T1000 (cell line): ENCODE measurements around the gene AEBP1.
A peak's percentile ranks its signal among the peaks of the same experiment; 100 is the strongest.

Source experiments
- DNase-seq: peaks from one replicate; lab custom pipeline; 2025; ENCODE audit warnings: mixed read lengths; lab: John Stamatoyannopoulos, UW

The AEBP1 gene

DNA sequence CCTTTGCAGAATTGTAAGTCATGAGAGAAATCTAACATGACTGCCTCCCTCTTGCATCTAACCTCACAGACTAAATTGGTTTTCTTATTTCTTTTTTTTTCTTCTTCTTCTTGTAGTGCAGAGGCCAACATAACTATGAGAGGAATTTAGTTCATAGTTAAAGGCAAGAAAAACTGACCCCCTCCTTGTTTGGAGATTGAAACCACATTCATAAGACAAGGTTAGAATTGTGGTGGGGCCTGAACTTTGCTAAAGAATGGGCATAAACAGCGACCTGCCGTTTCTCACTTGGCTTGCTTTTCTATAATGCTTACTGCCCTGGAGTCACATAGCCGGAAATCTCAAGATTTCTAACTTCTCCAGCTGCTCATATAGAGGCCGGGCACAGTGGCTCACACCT is 19.4 kb upstream of the AEBP1 start:
- DNase-seq, result no peak

DNA sequence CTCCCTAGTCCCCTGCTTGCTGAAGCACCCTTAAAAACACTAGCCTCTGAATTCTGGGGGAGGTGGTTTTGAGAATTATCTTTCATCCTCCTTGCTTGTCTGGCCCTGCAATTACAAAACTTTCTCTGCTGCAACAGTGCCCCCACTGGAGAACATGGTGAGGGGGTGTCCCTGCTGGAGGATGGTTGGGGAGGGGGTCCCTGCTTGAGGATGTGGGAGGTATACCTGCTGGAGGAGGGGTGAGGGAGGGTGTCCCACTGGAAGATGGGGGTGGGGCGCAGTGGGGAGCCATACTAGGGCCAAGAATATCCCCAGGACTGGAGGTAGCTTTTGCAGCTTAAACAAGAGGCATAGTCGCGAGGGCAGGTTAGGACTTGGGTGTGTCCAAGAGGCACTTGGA is 18.6 kb upstream of the AEBP1 start:
- DNase-seq, result no peak

GRCh38 chr7:44086627-44087026 is 17.5 kb upstream of the AEBP1 start:
- no peak for DNase-seq

GRCh38 chr7:44087911-44088838 is 16.0 kb upstream of the AEBP1 start:
- DNase-seq, result peak; percentile 70

- DNase-seq, result no peak
Observed at GRCh38 chr7:44093102-44093641, 11.0 kb upstream of the AEBP1 start.

DNA sequence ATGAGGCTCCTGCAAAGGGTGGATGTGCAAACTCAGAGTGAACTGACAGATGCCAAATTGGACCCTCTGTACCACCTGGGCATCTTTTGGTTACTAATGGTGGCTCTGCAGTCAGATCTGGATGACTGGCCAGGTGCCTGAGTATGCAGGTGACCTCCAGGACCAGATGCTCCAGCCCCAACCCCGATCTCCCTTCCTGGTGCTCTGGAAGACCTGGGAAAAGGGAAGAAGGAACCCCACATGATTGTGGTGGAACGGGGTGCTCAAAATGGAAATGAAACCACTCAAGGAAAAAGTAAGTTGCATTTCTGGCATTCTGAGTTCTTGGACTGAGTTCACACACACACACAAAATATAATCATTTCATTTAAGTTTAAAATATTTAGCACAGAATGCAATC is 9.8 kb upstream of the AEBP1 start:
- no peak for DNase-seq

GRCh38 chr7:44094883-44095592 is 9.1 kb upstream of the AEBP1 start:
- DNase-seq, result no peak

DNA sequence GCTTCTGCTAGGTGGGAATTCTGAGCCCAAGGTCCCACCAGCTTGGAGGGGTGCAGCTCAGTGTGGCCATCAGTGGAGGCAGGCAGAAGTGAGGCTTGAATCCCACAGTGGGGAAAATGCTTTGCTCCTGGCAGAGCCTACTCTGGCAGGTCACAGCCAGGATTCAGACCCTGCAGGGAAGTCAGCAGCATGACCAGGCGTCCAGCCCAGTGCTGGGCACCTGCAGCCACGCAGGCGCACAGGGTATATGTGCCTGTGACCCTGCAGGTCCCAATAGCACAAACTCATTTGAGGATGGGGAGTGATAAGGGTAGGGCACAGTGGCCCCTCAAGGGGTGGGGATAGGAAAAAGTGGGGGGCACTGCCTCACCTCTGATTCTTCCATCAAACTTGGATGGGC is 8.4 kb upstream of the AEBP1 start:
- DNase-seq, result no peak

- no peak for DNase-seq
Observed at GRCh38 chr7:44096326-44096881, 7.7 kb upstream of the AEBP1 start.

DNA sequence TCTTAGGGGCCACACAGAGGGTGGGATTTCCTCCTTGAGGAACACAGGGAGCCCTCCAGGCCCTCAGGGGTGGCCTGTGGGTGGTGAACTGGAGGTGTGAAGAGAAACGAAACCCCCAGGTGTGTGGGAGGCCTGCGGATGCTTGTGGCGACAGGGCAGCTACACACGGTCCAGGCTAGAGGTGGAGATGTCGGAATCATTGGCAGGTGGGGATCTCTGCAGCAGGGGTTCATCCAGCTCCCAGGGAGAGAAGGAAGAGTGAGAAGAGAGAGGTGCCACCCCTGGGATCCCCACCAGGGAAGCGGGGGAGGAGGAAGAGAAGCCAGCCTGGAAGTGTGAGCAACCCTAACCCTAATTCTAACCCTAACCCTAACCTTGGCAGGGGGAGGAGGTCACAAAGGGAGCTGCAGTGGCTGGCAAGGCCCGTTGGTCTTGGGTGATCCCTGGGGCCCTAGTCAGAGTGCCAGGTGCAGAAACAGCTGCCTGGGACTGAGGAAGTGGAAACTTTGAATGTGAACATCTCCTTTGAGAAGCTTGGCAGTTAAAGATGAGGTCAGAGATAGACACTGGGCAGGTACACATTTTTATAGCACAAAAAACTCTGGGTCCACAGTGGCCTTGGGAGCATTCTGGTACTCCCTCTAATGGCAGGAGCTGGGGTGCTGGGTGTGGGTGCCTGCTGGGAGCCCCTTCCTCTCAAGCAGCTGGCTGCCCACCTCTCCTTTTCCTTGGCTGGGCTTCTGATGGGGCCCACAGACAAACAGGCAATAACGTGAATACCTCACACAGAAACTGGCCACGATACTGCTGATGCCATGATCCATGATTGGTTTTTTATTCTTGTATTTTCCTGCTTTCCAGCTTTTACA is 6.8 kb upstream of the AEBP1 start:
- DNase-seq, result no peak

GRCh38 chr7:44098092-44099068 is 5.8 kb upstream of the AEBP1 start:
- no peak for DNase-seq

GRCh38 chr7:44099669-44100068 is 4.5 kb upstream of the AEBP1 start:
- no peak for DNase-seq

DNA sequence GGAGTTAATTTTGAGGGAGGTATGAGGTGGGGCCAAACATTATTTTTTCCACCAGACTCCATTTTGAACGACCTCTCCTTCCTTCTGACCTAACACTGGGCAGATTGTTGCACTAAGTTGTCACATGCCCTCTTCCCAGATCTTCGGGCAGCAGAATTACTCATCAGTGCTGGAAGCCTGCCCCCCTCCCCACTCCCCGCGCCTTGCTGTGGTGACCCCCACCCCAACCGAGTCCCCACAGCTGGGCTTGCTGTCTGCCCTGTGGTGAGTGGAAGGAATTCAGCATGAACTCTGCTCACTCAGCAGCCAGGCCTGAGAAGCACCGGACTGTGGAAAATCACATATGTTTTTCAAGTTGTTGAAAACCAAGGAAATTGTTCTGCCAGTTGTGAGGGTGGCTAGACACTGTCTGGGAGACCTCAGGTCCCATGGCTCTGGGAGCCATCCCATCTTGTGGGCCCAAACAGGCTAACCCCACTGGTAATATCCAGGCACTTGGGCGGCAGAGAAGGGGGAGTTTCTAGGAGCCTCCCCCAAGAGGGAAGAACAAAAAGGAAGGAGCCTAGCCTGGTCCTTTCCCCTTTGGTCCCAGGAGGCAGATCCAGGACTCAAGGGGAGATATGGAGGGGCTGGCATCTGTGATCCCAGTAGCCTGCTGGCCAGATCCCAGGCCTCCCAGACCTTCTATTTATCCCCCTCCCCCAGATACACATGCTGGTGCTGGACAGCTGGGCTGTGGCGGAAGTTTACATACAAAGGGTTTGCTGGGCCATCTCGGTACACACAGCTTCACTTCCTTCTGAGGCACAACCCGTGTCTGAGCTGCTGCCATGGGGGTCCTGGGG is 3.5 kb upstream of the AEBP1 start:
- DNase-seq, result peak; percentile 35

DNA sequence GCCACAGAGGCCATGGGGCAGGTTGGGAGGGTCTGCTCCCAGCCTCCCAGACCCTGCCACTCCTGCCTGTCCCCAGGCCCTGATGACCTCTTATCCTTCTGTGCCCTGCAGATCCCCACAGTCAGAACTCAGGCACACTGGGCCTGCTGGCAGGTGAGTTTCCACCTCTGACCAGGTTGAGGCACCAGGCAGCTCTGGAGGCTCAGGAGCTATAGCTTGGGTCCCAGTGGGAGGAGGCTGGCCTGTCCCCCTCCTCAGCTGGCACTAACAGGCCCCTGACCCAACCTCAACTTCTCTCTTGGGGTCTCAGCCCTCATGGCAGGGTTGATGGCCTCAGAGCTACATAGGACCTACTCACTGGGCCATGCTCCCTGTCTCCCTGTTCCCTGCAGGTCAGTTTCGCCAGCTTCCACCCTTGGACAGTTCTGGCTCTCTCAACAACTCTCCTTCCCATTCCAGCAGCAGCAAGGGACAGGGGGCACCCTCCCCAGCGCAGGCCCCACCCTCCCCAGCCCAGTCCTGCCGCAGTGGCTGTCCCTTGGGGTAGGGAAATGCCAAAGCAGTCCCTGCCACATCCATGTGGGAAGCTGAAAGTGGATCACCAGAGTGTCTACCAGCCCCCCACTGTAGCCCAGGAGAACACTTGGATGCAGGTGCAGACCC is 2.7 kb upstream of the AEBP1 start:
- no peak for DNase-seq

DNA sequence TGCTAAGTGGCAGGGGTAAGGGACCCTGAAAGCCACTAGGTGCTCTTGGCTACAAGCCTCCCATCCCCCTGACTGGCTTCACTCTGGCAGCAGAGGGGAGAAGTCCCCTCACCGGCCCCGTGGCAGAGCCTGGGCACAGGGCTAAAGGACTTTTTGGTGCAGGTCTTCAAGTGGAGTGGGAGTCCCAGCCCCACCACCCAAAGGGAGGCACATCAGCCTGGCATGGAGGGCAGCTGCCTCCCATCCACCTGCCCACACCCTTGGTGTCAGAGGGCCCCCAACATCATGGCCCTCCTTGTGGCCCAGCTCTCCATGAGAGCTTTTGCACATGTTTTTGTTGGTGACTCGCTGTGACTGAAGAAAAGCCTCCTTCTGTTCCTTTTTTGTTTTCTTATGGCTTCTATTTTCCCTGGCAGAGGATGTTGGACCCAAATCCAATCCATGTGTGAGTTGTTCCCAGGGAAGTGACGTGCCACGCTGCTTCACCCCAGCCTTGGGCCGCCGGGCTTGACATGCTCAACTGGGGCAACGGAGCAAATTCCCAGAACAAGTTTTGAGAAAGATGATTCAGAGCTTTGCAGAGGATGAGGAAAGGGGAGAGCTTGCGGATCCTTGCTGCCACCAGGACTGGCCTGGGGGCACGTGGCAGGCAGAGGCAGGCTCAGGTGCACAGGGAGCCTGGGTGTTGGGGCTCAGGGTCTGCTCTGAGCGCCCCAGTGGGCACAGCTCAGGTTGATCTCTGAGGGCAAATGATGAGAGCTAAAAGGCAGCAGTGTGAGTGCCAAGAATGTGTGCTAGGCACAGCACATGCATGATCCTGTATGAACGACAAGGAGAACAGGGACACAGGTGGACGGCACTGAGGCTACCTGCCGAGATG is 1.9 kb upstream of the AEBP1 start:
- DNase-seq, result peak; percentile 41

GRCh38 chr7:44102846-44103565 is 1.1 kb upstream of the AEBP1 start:
- DNase-seq, result no peak

DNA sequence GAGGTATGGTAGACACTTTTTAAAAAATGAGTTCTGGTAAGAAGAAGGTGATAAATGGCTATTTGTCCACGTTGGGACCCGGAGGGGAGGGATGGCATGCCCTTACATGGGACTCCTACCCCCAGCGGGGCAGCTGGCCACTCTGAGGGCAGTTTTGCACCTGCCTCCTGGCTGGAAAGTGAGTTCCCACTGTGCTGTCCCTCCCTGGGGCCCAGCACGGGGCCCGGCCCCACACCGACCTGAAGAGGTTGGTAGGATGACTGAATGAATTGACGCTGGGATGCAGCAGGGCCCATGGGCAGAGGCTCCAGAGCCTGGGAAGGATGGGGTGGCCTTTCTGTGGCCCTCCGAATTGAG is 601 bp upstream of the AEBP1 start:
- DNase-seq, result no peak
